Skeletal muscle cell (primary cell): ENCODE results near the gene AGRN.
"Not testable (repeated sequence)": the region's sequence is repeated elsewhere in the genome, so short reads cannot be mapped to it uniquely, and the experiment has no call there.

Source experiments
- DNase-seq: peaks from one replicate; pipeline ENCODE4 v3.0.0-alpha.2; 2010; ENCODE audit warnings: low read depth
- H3K4me3 ChIP-seq: 2 replicates; pipeline ENCODE4 v1.5.1; 2011; ENCODE audit warnings: low read depth, mild to moderate bottlenecking, control low read depth, low read length, moderate library complexity

AGRN gene

GRCh38 chr1:998745-998994, 21.2 kb upstream of the AGRN start:
- peak overlapping the region; percentile 60 for H3K4me3 ChIP-seq

GRCh38 chr1:998995-999724, 20.8 kb upstream of the AGRN start:
- DNase-seq: no peak
- H3K4me3 ChIP-seq: peak overlapping the region; percentile 60

More at GRCh38 chr1:998745-998994, 21.2 kb upstream of the AGRN start:
- no peak for DNase-seq

- peak; percentile 76 for DNase-seq
- H3K4me3 ChIP-seq: peak within 1 kb of the TSS; percentile 60
These were observed 20.1 kb upstream of the AGRN start, which contains the start of gene HES4 for GRCh38 chr1:999725-1000356. Gene HES4 (minus strand): TSS chr1:1000097. CDS start chr1:999973, 124 bp downstream.

GRCh38 chr1:1000357-1001056, 19.4 kb upstream of the AGRN start:
- DNase-seq: peak; percentile 70
- H3K4me3 ChIP-seq: peak overlapping the region; percentile 60

- peak overlapping the region; percentile 60 for H3K4me3 ChIP-seq
- DNase-seq: no peak
These were observed 18.7 kb upstream of the AGRN start for GRCh38 chr1:1001057-1001783.

GRCh38 chr1:1003618-1004419, 16.1 kb upstream of the AGRN start:
- DNase-seq: no peak
- H3K4me3 ChIP-seq: no peak overlapping the region

- DNase-seq: no peak
- no peak overlapping the region for H3K4me3 ChIP-seq
These were observed 15.5 kb upstream of the AGRN start for GRCh38 chr1:1004420-1004779.

- no peak for DNase-seq
- no peak overlapping the region for H3K4me3 ChIP-seq
These were observed 14.9 kb upstream of the AGRN start for GRCh38 chr1:1004780-1005697.

- no peak overlapping the region for H3K4me3 ChIP-seq
- DNase-seq: no peak
These were observed 14.1 kb upstream of the AGRN start for GRCh38 chr1:1005774-1006304.

- DNase-seq: no peak
- no peak overlapping the region for H3K4me3 ChIP-seq
These were observed 13.4 kb upstream of the AGRN start for GRCh38 chr1:1006305-1007159.

GRCh38 chr1:1010131-1010530, 9.8 kb upstream of the AGRN start:
- DNase-seq: not testable (repeated sequence)

GRCh38 chr1:1011396-1011949, 8.4 kb upstream of the AGRN start:
- no peak overlapping the region for H3K4me3 ChIP-seq
- no peak for DNase-seq

More at GRCh38 chr1:1010131-1010530, 9.8 kb upstream of the AGRN start:
- not testable (repeated sequence) for H3K4me3 ChIP-seq

- H3K4me3 ChIP-seq: peak overlapping the region; percentile 69
- not testable (repeated sequence) for DNase-seq
These were observed 7.2 kb upstream of the AGRN start for GRCh38 chr1:1012736-1013104.

GRCh38 chr1:1013105-1013921, 6.6 kb upstream of the AGRN start, which contains the start of gene ISG15:
Gene ISG15 (plus strand): TSS chr1:1013497. CDS start chr1:1013574, 77 bp downstream.
- DNase-seq: no peak
- H3K4me3 ChIP-seq: peak within 1 kb of the TSS; percentile 69

- no peak for DNase-seq
- H3K4me3 ChIP-seq: peak overlapping the region; percentile 69
These were observed 5.8 kb upstream of the AGRN start for GRCh38 chr1:1013922-1014648.
